Loucy (cell line): ENCODE data around the gene OR52N2.

Experiments used
- EZH2phosphoT487 ChIP-seq: fragments of 200-600 bp; IDR thresholded peaks from 2 replicates; pipeline ENCODE4 v1.6.1; 2018; ENCODE audit warnings: antibody characterized with exemption, mild to moderate bottlenecking, moderate library complexity, borderline replicate concordance
- TF ChIP-seq, protein P1 (sequence below): fragments of 200-600 bp; sonication (generic); conservative IDR thresholded peaks from 2 replicates; pipeline ENCODE4 v1.5.1; 2014; ENCODE audit warnings: mild to moderate bottlenecking, antibody characterized with exemption, low read length

DNA sequence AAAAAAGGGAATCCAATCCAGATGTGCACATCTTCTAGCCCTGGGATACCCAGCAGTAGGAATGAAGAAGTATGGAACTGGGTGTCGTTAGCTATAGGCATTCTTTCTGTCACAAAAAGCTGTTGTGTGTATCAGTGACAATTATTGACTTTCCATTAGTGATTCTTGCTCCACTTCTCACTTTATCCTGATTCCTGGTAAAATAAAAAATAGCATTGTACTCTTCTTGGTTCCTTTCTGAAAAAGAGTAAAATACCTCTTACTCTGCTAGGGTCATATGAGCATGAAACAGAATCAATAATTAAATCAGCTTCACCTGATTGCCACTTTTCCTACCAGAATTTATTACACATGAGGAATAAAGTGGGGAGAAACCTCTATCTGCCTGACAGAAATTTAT, 33.1 kb downstream of the OR52N2 start, which contains the start of gene OR52E6:
- TF ChIP-seq, protein P1, sequence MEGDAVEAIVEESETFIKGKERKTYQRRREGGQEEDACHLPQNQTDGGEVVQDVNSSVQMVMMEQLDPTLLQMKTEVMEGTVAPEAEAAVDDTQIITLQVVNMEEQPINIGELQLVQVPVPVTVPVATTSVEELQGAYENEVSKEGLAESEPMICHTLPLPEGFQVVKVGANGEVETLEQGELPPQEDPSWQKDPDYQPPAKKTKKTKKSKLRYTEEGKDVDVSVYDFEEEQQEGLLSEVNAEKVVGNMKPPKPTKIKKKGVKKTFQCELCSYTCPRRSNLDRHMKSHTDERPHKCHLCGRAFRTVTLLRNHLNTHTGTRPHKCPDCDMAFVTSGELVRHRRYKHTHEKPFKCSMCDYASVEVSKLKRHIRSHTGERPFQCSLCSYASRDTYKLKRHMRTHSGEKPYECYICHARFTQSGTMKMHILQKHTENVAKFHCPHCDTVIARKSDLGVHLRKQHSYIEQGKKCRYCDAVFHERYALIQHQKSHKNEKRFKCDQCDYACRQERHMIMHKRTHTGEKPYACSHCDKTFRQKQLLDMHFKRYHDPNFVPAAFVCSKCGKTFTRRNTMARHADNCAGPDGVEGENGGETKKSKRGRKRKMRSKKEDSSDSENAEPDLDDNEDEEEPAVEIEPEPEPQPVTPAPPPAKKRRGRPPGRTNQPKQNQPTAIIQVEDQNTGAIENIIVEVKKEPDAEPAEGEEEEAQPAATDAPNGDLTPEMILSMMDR, result no peak
- no peak for TF ChIP-seq EZH2phosphoT487
